ENCODE data around the gene BBS4. TPM values are rescaled to one million over a fixed set of nuclear protein-coding genes. Genes with fewer than 3 reads are reported as not detected.

BBS4 gene
- total RNA-seq, 1 donor from 2014 or later: 17.7 TPM

DNA sequence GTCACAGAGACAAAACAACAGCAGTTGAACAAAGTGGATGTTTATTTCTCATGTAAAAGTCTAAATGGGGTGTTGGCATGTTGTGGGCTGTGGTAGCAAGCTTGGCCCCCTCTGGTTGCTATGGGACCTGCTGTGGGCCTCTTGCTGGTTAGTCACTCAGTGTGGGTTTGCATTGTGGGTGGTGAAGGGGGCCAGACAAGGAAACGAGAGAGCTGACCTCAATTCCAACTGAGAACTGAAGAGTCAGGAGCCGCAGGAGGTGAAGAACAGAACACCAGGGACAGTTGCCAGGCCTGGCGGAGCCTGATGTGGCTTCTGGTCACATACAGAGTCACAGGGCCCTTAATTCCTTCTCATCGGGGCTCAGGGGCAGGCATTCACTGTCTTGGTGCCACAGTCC lies 99.4 kb downstream of the BBS4 start:
- Mint-ChIP-seq H3K4me3 (ENCODE audit: unreplicated experiment) (no peak overlapping the region), H3K36me3 (ENCODE audit: unreplicated experiment) (no peaks in the 10 kb centered on the region), H3K27ac (ENCODE audit: unreplicated experiment) (no peak overlapping the region), H3K9me3 (ENCODE audit: unreplicated experiment) (peaks cover 8% of the 10 kb centered on the region), H3K4me1 (ENCODE audit: low read depth, unreplicated experiment) (peaks cover 17% of the 10 kb centered on the region), H3K27me3 (ENCODE audit: unreplicated experiment) (peaks cover 7% of the 10 kb centered on the region)
- no peak for DNase-seq
- TF ChIP-seq, protein P1, sequence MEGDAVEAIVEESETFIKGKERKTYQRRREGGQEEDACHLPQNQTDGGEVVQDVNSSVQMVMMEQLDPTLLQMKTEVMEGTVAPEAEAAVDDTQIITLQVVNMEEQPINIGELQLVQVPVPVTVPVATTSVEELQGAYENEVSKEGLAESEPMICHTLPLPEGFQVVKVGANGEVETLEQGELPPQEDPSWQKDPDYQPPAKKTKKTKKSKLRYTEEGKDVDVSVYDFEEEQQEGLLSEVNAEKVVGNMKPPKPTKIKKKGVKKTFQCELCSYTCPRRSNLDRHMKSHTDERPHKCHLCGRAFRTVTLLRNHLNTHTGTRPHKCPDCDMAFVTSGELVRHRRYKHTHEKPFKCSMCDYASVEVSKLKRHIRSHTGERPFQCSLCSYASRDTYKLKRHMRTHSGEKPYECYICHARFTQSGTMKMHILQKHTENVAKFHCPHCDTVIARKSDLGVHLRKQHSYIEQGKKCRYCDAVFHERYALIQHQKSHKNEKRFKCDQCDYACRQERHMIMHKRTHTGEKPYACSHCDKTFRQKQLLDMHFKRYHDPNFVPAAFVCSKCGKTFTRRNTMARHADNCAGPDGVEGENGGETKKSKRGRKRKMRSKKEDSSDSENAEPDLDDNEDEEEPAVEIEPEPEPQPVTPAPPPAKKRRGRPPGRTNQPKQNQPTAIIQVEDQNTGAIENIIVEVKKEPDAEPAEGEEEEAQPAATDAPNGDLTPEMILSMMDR (IDR thresholded peaks at IDR 0.05; ENCODE audit: partially characterized antibody, unreplicated experiment): no peak

DNA sequence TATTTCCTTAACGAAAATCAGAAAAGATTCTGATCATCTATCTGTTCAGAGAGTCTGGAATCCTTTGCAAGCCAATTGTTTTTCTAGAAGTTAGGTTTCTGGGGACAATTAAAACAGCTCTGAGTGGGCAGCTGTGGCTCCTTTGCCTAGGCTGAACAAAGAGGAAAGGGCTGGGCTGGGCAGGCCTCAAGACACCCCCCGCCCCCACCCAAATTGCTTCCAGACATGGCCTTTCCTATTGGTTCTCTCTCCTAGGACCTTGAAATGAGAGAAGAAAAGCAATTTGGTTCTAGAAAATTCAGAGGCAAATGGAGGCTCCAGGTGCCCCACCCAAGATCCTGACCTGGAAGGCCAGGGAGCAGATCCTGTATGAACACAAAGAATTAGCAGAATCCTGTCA lies 99.8 kb downstream of the BBS4 start:
- Mint-ChIP-seq H3K27ac (ENCODE audit: unreplicated experiment) (no peak overlapping the region), H3K27me3 (ENCODE audit: unreplicated experiment) (peaks cover 7% of the 10 kb centered on the region), H3K4me3 (ENCODE audit: unreplicated experiment) (no peak overlapping the region), H3K9me3 (ENCODE audit: unreplicated experiment) (peaks cover 8% of the 10 kb centered on the region), H3K36me3 (ENCODE audit: unreplicated experiment) (no peaks in the 10 kb centered on the region), H3K4me1 (ENCODE audit: low read depth, unreplicated experiment) (peaks cover 17% of the 10 kb centered on the region)
- no peak for DNase-seq
- TF ChIP-seq, protein P1 (IDR thresholded peaks at IDR 0.05; ENCODE audit: partially characterized antibody, unreplicated experiment): no peak

DNA sequence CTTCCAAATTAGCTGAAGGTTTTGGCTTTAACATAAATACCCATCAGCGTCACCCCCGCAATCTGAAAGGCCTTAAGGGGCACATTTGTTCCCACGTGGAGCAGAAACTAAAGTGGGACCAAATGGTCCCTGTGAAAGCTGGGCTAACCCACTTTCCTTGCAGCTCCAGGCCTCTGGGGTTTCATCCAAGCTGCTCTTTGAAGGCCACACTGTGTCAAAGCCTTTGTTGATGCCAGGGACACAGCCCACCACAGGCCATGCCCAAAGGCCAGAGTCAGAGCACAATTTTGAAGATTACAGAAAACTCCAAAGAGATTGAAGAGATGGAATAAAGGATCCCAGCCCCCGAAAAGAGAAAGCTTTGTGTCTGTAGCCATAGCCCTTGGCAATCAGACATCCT lies 100.2 kb downstream of the BBS4 start:
- DNase-seq: no peak
- H3K27me3 Mint-ChIP-seq (ENCODE audit: unreplicated experiment): peaks cover 7% of the 10 kb centered on the region
- H3K4me3 Mint-ChIP-seq (ENCODE audit: unreplicated experiment): no peak overlapping the region
- peaks cover 17% of the 10 kb centered on the region for H3K4me1 Mint-ChIP-seq (ENCODE audit: low read depth, unreplicated experiment)
- TF ChIP-seq, protein P1 (IDR thresholded peaks at IDR 0.05; ENCODE audit: partially characterized antibody, unreplicated experiment): no peak
- no peaks in the 10 kb centered on the region for H3K36me3 Mint-ChIP-seq (ENCODE audit: unreplicated experiment)
- H3K27ac Mint-ChIP-seq (ENCODE audit: unreplicated experiment): no peak overlapping the region
- peaks cover 8% of the 10 kb centered on the region for H3K9me3 Mint-ChIP-seq (ENCODE audit: unreplicated experiment)

DNA sequence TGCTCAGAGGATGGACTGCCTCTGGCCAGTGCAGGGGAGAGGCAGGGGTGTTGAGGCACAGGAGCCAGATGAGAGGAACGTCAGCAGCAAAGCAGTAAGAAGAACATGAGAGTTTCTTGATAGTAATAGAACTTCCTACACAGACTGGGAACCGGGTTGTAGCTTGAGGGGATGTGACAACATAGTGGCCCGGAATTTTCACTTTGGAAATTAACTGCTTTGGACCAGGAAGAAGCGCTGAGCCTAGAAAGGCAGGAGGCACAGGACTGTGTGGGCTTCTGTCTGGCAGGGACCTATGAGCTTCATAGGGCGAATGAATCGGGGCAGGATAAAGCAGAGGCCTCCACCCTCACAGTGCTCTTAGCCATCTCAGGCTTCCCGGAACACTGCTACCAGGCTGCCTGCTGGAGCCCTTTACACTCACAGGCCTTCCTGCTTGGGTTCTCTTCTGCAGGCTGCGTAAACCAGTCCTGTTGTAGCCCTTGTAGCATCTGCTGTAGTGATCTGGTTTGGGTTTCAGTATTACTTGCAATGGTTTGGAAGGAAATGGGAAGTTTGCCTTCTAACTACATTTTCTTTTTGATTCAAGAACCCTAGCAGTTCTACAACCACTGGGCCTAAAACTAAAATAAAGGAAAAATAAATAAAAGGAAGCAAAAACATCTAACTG lies 100.8 kb downstream of the BBS4 start:
- DNase-seq: no peak
- Mint-ChIP-seq H3K4me1 (ENCODE audit: low read depth, unreplicated experiment) (peaks cover 17% of the 10 kb centered on the region), H3K36me3 (ENCODE audit: unreplicated experiment) (no peaks in the 10 kb centered on the region), H3K9me3 (ENCODE audit: unreplicated experiment) (peaks cover 8% of the 10 kb centered on the region), H3K27me3 (ENCODE audit: unreplicated experiment) (peaks cover 7% of the 10 kb centered on the region), H3K27ac (ENCODE audit: unreplicated experiment) (no peak overlapping the region), H3K4me3 (ENCODE audit: unreplicated experiment) (no peak overlapping the region)
- TF ChIP-seq, protein P1 (IDR thresholded peaks at IDR 0.05; ENCODE audit: partially characterized antibody, unreplicated experiment): no peak

DNA sequence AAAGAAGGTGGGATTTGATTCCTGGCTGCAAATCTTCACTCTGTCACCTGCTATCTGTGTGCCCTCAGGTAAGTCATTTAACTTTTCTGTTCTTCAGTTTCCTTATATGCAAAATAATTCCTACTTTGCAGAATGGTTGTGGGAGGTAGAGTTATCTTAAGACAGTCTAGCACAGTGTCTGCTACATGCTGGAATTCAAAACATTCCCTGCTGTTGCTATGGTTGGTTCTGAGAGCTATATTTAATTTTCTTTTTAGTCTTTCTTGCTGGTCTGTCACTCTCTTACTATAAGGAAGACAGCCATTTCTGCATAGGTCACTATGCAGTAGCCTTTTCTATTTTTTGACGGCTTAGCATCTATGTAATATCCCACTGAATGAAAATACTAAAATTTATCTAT lies 101.5 kb downstream of the BBS4 start:
- TF ChIP-seq, protein P1 (IDR thresholded peaks at IDR 0.05; ENCODE audit: partially characterized antibody, unreplicated experiment): no peak
- H3K4me3 Mint-ChIP-seq (ENCODE audit: unreplicated experiment): no peak overlapping the region
- peaks cover 16% of the 10 kb centered on the region for H3K4me1 Mint-ChIP-seq (ENCODE audit: low read depth, unreplicated experiment)
- no peak for DNase-seq
- no peak overlapping the region for H3K27ac Mint-ChIP-seq (ENCODE audit: unreplicated experiment)
- H3K9me3 Mint-ChIP-seq (ENCODE audit: unreplicated experiment): peaks cover 8% of the 10 kb centered on the region
- no peaks in the 10 kb centered on the region for H3K36me3 Mint-ChIP-seq (ENCODE audit: unreplicated experiment)
- peaks cover 7% of the 10 kb centered on the region for H3K27me3 Mint-ChIP-seq (ENCODE audit: unreplicated experiment)
